ENCODE data around the gene REXO4. TPM values are rescaled to one million over a fixed set of nuclear protein-coding genes. Genes with fewer than 3 reads are reported as not detected.

REXO4 gene
- total RNA-seq, 1 donor from 2014 or later, result 33.3 TPM

GRCh38 chr9:133400292-133400691 lies 17.5 kb downstream of the REXO4 start:
- Mint-ChIP-seq H3K27me3 (no peaks in the 10 kb centered on the region), H3K27ac (no peak overlapping the region), H3K9me3 (no peaks in the 10 kb centered on the region), H3K4me1 (no peaks in the 10 kb centered on the region), H3K4me3 (no peak overlapping the region), H3K36me3 (ENCODE audit: low read depth) (peaks cover 12% of the 10 kb centered on the region)
- no peak for TF ChIP-seq CTCF (IDR thresholded peaks at IDR 0.05)
- intact Hi-C loops (cut with micrococcal nuclease), result no loop called here
- POLR2A ChIA-PET, result interaction anchor here (0.7 kb wide), 1 partner anchor 577 kb away, joined by 6 read pairs; no protein-coding TSS in a partner anchor
- DNase-seq, result no peak
- no peak for ATAC-seq (ENCODE audit: low read depth)
- CTCF ChIA-PET, result no interaction called here

- no peaks in the 10 kb centered on the region for H3K4me1 Mint-ChIP-seq
- no peaks in the 10 kb centered on the region for H3K9me3 Mint-ChIP-seq
- peaks cover 4% of the 10 kb centered on the region for H3K36me3 Mint-ChIP-seq (ENCODE audit: low read depth)
- no peak for DNase-seq
- ATAC-seq (ENCODE audit: low read depth), result no peak
- H3K4me3 Mint-ChIP-seq, result no peak overlapping the region
- TF ChIP-seq CTCF (IDR thresholded peaks at IDR 0.05), result no peak
- no peak overlapping the region for H3K27ac Mint-ChIP-seq
- ChIA-PET CTCF (interaction anchor here (0.7 kb wide), 1 partner anchor 211 kb away, joined by 3 read pairs; no protein-coding TSS in a partner anchor), POLR2A (no interaction called here)
- intact Hi-C loops (cut with micrococcal nuclease), result no loop called here
- no peaks in the 10 kb centered on the region for H3K27me3 Mint-ChIP-seq
Observed at GRCh38 chr9:133397895-133398294, 19.9 kb downstream of the REXO4 start.

- no peak overlapping the region for H3K27ac Mint-ChIP-seq
- no peaks in the 10 kb centered on the region for H3K4me1 Mint-ChIP-seq
- H3K36me3 Mint-ChIP-seq (ENCODE audit: low read depth), result peaks cover 4% of the 10 kb centered on the region
- no peak for TF ChIP-seq CTCF (IDR thresholded peaks at IDR 0.05)
- no peak for ATAC-seq (ENCODE audit: low read depth)
- DNase-seq, result no peak
- H3K27me3 Mint-ChIP-seq, result no peaks in the 10 kb centered on the region
- CTCF ChIA-PET, result interaction anchor here (1.0 kb wide), 1 partner anchor 211 kb away, joined by 4 read pairs; no protein-coding TSS in a partner anchor
- H3K9me3 Mint-ChIP-seq, result no peaks in the 10 kb centered on the region
- POLR2A ChIA-PET, result no interaction called here
- intact Hi-C loops (cut with micrococcal nuclease), result no loop called here
- no peak overlapping the region for H3K4me3 Mint-ChIP-seq
Observed at GRCh38 chr9:133397370-133397769, 20.4 kb downstream of the REXO4 start.

- no peak overlapping the region for H3K27ac Mint-ChIP-seq
Observed at GRCh38 chr9:133396952-133397351, 20.9 kb downstream of the REXO4 start.

More at GRCh38 chr9:133396952-133397351, 20.9 kb downstream of the REXO4 start:
- intact Hi-C loops (cut with micrococcal nuclease), result no loop called here
- no peak for ATAC-seq (ENCODE audit: low read depth)
- DNase-seq, result no peak
- H3K27me3 Mint-ChIP-seq, result no peaks in the 10 kb centered on the region
- no peaks in the 10 kb centered on the region for H3K9me3 Mint-ChIP-seq
- TF ChIP-seq CTCF (IDR thresholded peaks at IDR 0.05), result no peak
- POLR2A ChIA-PET, result no interaction called here
- H3K36me3 Mint-ChIP-seq (ENCODE audit: low read depth), result peaks cover 4% of the 10 kb centered on the region
- H3K4me1 Mint-ChIP-seq, result no peaks in the 10 kb centered on the region
- H3K4me3 Mint-ChIP-seq, result no peak overlapping the region
- CTCF ChIA-PET, result interaction anchor here (1.0 kb wide), 1 partner anchor 211 kb away, joined by 4 read pairs; no protein-coding TSS in a partner anchor

Measured in activated B cell treated with CpG ODN at 0.5 μM for 24 hours (primary cell).